NCI-H524 (cell line): ENCODE data around the gene ABCG8.
A peak's percentile ranks its signal among the peaks of the same experiment; 100 is the strongest.
"Not testable (repeated sequence)": the region's sequence is repeated elsewhere in the genome, so short reads cannot be mapped to it uniquely, and the experiment has no call there.

ENCODE experiments used
- DNase-seq, 2 experiments: peaks; one replicate each; lab custom pipeline; 2025; lab: John Stamatoyannopoulos, UW

Gene ABCG8

DNA sequence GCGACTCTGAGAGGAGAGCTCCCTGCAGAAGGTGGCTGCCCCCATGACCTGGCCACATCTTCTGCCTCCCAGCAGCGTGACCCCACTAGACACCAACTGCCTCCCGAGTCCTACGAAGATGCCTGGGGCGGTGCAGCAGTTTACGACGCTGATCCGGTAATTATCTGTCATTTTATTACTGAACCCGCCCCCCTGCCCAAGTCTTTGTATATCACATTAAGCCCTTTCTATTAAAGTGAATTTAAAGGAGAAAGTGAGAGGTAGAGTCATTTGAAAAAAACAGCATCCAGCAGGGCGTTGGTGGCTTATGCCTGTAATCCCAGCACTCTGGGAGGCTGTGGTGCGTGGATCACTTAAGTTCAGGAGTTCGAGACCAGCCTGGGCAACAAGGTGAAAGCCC is 33.4 kb downstream of the ABCG8 start:
- DNase-seq, result no peak

DNA sequence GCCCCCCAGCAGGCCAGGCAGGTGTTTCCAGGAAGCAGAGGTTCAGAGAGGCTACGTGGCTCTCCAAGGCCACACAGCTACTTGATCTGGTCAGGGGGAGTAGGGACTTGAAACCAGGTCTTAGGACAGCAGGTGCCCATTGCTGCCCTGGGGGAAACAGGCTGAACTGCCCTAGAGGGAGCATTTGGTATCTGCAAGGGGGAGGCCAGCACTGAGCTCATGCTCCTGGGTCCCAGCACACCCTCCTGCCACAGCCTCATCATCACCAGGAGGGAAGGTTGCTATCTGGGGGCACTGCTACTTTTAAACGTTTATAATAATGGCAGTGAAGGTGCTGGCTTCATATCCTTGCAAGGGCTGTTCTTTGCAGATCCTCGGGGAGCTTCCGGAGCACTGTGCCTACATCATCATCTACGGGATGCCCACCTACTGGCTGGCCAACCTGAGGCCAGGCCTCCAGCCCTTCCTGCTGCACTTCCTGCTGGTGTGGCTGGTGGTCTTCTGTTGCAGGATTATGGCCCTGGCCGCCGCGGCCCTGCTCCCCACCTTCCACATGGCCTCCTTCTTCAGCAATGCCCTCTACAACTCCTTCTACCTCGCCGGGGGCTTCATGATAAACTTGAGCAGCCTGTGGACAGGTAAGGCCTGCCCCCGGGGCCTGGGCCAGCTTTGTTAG is 36.1 kb downstream of the ABCG8 start:
- DNase-seq, result no peak

GRCh38 chr2:43877782-43878464 is 39.2 kb downstream of the ABCG8 start:
- DNase-seq, result peak; percentile 6 to 67

DNA sequence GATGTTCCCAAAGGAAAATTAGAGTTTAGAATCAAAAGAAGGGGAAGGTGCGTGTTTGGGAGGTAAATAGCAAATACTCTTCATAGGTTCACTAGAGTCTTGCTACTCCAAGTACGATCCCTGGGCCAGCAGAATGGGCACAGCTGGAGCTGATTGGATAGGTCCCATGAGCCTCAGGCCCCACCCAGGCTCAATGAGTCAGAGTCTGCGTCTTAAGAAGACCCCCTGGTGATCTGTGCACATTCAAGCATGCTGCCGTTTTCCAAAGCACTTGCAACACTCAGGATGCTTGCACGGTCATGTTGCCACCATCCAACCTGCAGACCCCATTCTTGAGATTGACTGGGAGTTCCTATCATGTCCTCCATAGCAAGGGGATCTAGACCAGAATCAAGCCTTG is 40.5 kb downstream of the ABCG8 start:
- no peak for DNase-seq

GRCh38 chr2:43880471-43880870 is 41.7 kb downstream of the ABCG8 start:
- no peak for DNase-seq

- no peak for DNase-seq
Observed at GRCh38 chr2:43880952-43881351, 42.2 kb downstream of the ABCG8 start.

DNA sequence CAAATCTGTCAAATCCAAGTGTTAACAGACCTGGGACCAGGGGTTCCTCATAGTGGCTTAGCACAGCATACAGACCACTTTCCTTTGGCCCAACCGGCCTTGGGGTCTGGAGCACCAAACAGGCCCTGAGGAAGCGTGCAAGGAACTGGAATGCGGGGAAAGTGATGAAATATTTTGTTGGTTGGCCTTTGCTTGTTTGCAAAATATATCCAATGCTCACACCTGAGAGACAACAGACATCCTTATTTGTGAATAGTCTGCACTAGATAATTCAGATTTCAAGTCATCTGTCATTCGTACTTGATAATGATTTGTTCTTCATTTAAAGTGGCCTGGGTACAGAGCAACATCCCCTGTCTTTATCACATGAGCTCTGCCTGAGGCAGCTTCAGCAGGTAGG is 43.5 kb downstream of the ABCG8 start:
- DNase-seq, result no peak

- no peak for DNase-seq
Observed at GRCh38 chr2:43884689-43885088, 45.9 kb downstream of the ABCG8 start.

DNA sequence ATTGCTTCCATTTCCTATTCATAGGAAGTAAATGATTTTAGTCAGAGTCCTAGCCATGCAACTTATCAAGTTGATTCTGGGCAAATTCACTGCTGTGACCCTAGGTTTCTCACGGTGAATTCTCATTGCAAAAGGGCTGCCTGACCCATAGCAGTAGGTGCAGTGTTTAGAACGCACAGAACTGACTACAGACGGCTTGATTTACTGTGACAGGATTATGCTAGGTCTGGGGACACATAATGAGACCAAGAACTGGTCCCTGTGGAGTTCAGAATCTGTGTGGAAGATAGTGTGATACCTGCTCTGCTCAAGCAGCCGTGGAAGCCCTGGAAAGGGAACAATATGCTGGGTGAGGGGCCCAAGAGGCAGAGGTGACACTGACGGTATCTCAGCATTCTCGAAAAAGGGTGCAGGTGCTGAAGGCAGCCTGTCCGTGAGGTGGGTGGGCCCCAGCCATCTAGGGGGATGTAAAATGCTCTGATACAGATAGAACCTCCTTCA is 46.4 kb downstream of the ABCG8 start:
- no peak for DNase-seq

DNA sequence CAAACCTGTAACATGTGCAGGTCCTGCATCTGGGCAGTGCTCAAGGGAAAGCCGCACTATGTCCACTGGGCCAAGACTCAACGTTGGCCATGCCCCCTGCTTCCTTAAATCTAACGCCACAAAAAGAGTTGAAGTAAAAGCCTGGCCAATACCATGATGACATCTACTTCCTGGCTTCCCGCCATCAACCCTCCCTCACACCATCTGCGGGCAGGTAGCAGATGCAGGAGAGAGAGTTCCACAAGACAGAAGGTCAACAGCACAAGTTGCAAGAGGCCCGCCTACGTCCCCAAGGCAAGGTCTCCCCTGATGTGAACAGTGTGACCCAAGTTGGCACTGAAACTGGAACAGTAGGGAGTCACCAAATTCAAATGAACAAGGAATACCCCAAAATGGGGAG is 48.4 kb downstream of the ABCG8 start:
- DNase-seq, result no peak

DNA sequence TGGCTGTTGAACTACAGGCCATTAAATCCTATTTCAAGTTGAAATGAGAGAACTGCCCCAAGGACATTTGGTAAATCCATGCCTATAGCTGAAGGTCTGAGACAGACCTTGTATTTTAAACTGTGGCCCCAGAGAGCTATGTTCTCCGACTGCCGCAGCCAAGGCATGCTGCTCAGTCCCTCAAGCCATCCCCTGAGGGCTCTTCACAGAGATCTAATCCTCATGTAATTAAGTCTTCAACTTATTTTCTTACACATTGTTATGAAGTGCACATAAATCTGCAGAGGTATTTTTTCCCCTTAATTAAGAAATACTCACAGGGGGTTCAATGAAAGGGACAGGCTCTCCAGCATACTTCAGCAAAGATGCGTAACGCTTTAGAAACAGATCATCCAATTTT is 50.6 kb downstream of the ABCG8 start:
- peak; percentile 4 to 55 for DNase-seq

DNA sequence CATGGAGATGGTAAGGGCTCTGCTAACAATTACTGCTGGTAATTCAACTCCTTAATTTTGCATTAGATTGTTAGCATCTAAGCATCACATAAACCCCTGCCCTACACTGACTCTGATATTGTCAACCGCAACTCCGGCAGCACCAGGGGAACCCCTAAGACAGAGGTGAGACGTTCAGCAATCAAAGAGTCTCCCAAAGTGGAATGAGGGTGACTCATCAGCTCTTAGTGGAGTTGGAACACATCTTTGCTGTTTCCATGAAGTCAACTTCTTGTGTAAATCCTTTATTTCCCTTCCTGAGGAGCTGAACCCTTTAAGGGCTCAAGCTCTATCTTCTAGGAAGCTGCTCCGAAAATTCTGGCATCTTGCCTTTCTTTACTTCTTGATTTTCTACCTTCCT is 52.1 kb downstream of the ABCG8 start:
- no peak for DNase-seq

DNA sequence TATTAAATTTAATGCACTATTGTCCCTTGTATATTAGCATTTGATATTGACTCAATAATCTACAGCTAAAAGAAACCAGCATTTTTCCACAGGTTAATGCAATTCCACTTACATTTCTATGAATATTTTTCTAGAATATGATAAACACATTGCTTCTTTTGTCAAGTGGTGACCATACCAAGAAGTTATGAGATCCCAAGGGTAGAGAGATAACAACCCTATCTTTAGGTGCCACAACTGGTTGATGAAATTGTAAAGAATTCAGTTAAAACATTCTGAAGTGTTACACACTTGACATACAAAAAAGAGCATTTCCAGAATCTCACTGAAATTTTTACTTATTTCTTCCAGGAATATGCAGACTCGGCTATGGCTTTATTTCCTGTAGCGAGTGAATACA is 56.0 kb downstream of the ABCG8 start:
- no peak for DNase-seq

DNA sequence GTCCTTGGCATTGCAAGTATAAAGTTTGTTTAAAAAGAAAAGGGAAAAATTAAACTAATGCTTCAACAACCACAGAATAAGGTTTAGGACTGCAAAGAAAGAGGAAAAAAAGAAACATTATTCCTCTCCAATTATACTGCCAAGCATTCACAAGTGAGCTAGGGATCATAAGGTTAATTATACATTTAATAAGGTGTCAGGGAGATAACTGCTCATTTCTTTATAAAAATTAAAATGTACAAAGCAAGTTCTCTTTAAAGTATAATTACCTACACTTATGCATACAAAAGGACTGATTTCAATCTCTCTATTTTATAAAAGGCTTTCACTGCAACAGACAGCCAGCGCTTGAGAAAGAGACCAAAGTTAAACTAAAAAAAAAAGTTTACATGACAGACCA is 58.1 kb downstream of the ABCG8 start:
- DNase-seq, result no peak

- DNase-seq, result no peak
Observed at GRCh38 chr2:43897492-43897891, 58.7 kb downstream of the ABCG8 start.

DNA sequence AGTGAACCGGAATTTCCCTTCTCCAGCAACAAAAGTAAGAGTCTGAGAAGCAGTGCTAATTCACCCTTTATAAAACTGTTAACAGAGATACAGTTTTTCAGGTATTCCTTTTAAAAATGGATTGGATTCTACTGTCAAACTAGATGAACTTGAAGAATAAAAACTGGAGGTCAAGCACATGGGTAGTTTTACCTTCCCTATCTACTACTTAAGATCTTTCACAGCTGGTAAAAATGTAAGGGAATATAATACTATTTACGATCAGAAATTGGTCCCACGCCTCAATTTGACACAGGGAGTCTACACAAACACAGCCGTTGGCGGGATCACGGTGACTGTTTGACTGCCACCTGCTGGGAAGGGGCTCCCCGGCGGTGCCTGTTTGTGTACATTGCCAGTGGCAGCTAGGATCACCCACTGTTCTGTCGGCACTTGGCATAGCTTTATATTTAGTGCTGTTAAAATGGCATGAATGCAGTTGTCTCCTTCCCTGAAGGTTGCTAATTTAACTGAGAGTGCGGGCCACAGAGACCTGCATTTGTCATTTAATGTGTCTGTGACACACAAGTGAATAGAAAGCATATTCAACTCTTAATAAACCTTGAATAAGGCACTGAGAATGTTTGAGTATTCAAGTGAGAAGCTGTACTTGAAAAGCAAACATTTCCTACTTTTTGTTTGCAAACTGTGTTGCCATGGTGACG is 59.5 kb downstream of the ABCG8 start:
- no peak for DNase-seq

DNA sequence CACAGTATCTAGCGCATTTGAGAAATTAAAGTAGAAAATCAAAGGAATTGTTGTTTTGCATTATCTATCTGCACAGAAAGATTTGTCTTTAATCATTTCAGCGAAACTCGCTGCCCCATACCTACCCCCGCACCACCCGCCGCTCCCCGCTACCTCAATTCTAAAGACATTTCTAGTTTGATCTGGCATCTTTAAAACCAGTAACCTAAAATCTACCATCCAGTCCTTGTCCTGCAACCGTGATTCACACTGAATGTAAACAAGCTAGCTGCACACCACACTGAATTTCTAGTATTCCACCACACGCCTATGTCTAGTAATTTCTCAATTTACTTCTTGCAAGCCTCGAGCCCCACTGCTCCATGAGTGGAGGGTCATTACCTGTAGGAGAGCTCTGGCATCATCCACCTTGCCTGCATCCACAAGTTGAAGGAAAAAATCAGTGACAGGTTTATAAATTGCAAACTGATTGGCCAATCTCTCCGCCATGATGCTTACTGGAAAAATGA is 60.1 kb downstream of the ABCG8 start:
- no peak for DNase-seq

DNA sequence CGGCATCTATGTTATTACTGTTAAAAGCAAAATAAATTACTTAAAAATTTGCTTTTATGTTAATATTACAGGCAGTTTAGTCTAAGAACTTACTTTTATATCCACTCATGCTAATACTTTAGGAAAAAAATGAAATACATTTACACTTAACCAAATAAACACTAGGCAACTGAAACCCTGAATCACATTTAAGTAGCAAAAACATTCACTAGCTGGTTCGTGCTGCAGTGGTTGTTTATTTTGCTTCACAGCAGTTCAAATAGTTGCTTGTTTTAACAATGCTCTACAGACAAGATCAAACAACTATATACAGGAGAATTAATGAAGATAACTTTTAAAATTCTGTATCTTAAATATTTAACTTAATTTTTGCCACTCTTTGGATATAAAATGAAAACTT is 60.8 kb downstream of the ABCG8 start:
- DNase-seq, result no peak

DNA sequence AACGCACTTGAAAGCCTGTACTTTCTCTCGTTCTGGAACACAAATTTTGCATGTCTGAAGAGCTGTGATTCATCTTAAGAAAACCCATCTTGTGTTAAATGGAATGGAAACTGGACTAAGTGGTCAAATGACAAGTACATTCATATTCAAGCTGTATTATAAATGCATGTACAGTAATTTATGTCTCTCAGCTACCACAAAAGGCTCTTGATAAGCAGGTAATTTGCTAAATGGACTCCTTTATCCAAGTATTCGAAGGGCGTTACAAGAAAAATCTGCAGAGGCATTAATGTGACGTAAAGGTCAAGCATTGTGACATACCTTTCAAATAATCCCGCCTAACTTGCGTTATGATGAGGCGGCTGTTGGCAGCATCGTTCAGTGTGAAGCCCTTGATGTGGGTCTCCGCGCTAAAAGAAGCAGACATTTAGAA is 66.6 kb downstream of the ABCG8 start:
- DNase-seq, result no peak

DNA sequence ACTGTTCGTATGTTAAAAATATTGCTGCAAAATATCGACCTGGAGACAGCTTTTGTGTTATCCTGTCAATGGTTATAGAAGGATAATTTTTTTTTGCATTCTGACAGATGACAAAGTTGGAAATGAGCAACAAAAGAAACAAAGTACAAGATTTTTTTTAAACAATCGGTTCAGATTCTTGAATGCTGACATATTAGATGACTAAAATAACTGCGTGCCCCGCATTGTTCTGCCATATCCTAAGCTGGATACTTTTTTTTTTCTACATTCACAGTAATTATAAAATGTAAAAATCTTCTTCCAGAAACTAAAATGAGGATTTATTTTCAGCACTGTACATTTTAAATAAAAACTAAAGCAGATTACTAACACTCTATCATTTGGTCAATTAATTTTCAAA is 67.1 kb downstream of the ABCG8 start:
- no peak for DNase-seq

DNA sequence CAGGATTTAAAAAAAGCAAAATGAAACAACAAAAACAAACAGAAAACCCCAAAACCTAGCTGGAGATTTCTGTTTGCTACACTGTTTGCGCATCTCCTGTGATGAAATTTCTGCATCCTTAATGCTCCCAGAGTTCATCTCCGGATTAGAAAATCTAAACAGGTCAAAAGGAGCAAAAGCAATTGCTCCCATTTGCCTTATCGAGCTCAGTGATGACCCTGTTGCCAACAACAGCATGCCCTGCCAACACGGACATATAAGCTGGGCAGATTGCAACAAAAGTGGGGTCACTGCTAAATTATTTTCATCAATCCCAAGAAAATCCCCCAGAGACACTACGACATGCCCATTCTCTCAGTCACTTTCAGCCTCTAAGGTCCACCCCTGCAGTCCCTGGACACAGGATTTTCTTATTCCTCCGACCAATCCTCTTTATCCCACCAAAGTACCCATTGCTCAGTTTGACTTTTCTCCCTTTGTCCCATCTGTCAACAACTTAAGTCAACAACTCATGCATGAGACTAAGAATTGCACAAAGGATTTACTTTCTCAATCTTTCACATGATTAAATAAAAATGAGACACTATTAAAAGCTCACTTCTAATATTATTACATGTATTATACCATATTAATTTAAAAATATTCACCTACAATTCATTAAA is 67.8 kb downstream of the ABCG8 start:
- DNase-seq, result no peak

GRCh38 chr2:43911136-43911790 is 72.5 kb downstream of the ABCG8 start:
- not testable (repeated sequence) for DNase-seq
